Transverse colon (tissue), 4 donors: ENCODE data around the gene CDC14A.

Experiments used
- POLR2AphosphoS5 ChIP-seq, 3 donors: sonication (generic); formaldehyde crosslinking; IDR thresholded peaks; one replicate each; pipeline ENCODE4 v1.6.1; 2016; ENCODE audit warnings: antibody characterized with exemption in 3 of 3
- TF ChIP-seq, protein P1 (sequence below), 5 experiments: fragments of 200-600 bp in 3 of 5; fragments of 450-650 bp in 2 of 5; sonication (generic) in 3 of 5; IDR thresholded peaks; 1 replicate in 2 of 5; 2 replicates in 3 of 5; pipeline ENCODE4 v1.5.1; 2016 to 2017; ENCODE audit warnings: antibody characterized with exemption in 5 of 5, inconsistent platforms in 3 of 5, mild to moderate bottlenecking in 2 of 5, moderate library complexity in 1 of 5

DNA sequence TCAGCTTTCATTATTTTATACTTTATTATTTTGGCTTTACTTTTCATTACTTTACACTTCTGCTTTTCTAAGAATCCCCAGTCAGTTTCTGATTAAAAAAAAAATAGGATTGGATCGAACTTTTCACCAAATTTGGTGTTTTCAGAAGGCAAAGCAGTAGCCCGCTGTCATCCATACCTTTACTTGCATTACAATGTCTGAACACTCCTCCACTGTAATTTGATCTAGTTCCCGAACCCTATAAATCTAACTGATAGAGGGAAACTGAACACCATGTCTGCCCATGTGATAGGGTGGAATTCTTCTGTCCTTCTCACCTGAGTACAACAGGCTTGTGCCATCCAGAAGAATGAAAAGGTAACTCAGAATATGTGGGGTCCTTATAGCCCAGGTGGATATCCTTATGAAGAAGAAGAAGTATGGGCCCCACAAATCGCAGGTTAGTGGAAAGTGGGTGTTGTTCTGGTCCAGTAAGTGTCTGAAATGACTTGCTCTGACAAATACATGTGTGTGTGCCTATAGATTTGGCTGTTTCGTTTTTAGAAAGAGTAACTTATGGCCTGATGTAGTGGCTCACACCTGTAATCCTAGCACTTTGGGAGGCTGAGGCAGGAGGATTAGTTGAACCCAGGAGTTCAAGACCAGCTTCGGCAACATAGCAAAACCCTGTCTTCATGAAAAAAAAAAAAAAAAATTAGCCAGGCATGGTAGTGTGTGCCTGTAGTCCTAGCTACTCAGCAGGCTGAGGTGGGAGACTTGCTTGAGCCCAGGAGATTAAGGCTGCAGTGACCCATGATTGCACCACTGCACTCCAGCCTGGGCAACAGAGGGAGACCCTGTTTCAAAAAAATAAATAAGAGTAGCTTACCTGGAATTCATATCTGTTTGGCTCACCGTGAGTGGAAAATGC lies 26.6 kb upstream of the CDC14A start:
- TF ChIP-seq, protein P1, sequence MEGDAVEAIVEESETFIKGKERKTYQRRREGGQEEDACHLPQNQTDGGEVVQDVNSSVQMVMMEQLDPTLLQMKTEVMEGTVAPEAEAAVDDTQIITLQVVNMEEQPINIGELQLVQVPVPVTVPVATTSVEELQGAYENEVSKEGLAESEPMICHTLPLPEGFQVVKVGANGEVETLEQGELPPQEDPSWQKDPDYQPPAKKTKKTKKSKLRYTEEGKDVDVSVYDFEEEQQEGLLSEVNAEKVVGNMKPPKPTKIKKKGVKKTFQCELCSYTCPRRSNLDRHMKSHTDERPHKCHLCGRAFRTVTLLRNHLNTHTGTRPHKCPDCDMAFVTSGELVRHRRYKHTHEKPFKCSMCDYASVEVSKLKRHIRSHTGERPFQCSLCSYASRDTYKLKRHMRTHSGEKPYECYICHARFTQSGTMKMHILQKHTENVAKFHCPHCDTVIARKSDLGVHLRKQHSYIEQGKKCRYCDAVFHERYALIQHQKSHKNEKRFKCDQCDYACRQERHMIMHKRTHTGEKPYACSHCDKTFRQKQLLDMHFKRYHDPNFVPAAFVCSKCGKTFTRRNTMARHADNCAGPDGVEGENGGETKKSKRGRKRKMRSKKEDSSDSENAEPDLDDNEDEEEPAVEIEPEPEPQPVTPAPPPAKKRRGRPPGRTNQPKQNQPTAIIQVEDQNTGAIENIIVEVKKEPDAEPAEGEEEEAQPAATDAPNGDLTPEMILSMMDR (IDR thresholded peaks at IDR 0.05): no peak
- no peak for TF ChIP-seq POLR2AphosphoS5 (IDR thresholded peaks at IDR 0.05)
